T-helper 2 cell treated with Interferon-gamma antibody and Interleukin-4, amounts not matched to agents 100 ng/mL and 5 ng/mL, for 36 hours (primary cell): Measurements from ENCODE around the gene IVD. TPM values are rescaled to one million over a fixed set of nuclear protein-coding genes. Genes with fewer than 3 reads are reported as not detected.

ENCODE experiments used
- intact Hi-C: fragments of 100-400 bp; cut with micrococcal nuclease; formaldehyde crosslinking; loops from one replicate; pipeline ENCODE4 v1.15.1; 2023
- total RNA-seq: library from RNA; stranded (reverse); gene quantifications from 2 replicates; pipeline ENCODE4 v1.2.3, GENCODE V29; 2022

Gene IVD
- total RNA-seq, 1 donor from 2014 or later, result 63.1 TPM

DNA sequence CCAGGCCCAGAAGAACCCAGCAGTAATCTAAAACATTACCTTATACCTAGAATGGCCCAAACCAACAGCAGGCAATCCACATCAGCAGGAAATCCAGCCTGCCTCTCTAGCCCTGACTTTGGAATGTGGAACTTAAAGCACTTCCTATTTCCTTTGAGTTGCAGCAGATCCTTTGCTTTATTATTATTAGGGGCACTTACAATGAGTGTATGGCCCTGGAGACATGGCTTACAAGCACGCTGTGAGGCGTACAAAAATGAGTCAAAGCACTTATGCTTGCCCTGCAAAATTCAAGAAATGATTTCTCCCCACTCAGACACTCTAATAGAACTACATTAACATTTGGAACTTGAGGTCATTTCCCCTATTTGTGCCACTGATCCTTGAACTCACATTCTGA, 32.6 kb upstream of the IVD start:
- intact Hi-C loops, result no loop called here

- intact Hi-C loops, result no loop called here
Measured at GRCh38 chr15:40377606-40378005, 28.0 kb upstream of the IVD start.

DNA sequence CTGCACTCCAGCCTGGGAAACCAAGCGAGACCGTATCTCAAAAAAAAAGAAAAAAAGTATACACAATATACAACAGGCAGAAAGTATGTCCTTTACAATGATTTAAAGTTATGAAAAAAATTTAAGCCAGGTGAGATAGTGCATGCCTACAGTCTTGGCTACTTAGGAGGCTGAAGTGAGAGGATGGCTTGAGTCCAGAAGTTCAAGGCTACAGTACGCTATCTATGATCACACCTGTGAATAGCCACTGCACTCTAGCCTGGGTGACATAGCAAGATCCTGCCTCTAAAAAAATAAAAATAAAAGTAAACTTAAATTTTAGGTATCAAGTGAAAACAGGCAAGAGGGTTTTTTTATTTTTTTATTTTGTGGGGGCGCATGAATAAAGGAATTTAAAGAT, 26.2 kb upstream of the IVD start:
- intact Hi-C loops, result no loop called here

GRCh38 chr15:40379853-40380252, 25.7 kb upstream of the IVD start:
- intact Hi-C loops, result no loop called here

GRCh38 chr15:40380636-40381035, 25.0 kb upstream of the IVD start:
- intact Hi-C loops, result no loop called here

- intact Hi-C loops, result loop anchor here (1.0 kb wide), 3 partner anchors 14 to 222 kb away; partner anchors contain the start of gene IVD
Measured at GRCh38 chr15:40381818-40382529, 23.6 kb upstream of the IVD start.

DNA sequence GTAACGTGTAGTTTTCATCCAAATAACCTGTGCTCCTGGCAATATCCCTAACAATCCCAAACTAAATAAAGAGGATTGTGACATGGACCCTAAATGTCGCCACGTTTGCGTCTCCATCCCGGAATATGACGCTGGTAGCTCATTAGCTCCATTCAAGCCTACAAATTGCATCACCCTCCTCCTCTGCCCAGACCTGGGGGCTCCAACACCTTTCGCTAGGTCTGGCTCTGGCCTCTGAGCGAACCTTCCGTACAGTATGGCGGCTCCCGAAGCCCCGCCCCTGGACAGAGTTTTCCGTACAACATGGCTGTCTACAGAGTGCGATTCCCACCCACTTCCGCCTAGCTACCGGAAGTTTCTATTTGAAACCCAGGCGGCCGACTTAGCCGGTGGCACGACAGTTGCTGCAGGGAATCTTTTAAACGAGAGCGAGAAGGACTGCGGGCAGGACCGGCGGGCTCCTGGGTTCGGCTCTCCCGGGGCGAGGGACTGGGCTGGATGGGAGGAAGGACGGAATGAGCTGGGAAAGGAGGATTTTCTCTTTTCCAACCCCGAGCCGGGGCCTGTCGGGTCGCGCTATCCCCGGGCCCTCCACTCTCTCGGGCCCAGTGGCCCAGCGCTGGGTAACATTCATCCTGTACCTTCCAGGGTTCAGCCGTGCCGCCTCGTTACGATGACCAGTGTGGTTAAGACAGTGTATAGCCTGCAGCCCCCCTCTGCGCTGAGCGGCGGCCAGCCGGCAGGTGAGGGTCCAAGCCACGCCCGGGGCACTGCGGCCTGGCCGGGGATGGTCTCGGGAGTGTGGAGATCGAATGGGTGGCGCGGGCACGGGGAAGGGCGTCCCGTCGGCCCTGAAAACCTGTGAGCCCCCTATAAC, 22.8 kb upstream of the IVD start, which contains the start of gene KNSTRN:
TSS of gene KNSTRN (plus strand) at position 142 of the 877 bp plus-strand sequence. CDS start at position 257, 115 bp downstream.
- intact Hi-C loops, result loop anchor here (1.0 kb wide), 3 partner anchors 15 to 223 kb away; partner anchors contain the start of gene IVD

DNA sequence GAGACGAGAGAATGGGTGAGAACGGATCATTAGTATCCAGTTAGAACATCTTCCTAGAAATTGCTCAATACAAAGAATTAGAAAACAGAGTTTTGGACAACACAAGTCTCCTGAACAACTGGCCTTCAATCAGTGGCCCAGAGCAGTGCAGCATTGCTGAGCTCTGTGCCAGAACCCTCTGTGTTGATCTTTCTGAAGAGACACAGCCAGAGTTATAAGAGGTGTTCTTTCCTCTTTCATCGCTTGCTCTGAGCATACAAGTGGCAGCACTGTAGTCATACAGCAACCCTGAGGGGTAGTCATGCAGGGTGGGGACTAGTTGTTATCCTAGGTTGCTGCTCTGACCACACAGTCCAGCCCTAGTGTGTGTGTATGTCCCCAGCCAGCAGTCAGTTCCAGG, 19.1 kb upstream of the IVD start:
- intact Hi-C loops, result no loop called here

GRCh38 chr15:40388941-40389823, 16.4 kb upstream of the IVD start:
- intact Hi-C loops, result no loop called here

- intact Hi-C loops, result no loop called here
Measured at GRCh38 chr15:40389824-40390595, 15.6 kb upstream of the IVD start.

GRCh38 chr15:40392986-40393948, 12.3 kb upstream of the IVD start:
- intact Hi-C loops, result no loop called here

DNA sequence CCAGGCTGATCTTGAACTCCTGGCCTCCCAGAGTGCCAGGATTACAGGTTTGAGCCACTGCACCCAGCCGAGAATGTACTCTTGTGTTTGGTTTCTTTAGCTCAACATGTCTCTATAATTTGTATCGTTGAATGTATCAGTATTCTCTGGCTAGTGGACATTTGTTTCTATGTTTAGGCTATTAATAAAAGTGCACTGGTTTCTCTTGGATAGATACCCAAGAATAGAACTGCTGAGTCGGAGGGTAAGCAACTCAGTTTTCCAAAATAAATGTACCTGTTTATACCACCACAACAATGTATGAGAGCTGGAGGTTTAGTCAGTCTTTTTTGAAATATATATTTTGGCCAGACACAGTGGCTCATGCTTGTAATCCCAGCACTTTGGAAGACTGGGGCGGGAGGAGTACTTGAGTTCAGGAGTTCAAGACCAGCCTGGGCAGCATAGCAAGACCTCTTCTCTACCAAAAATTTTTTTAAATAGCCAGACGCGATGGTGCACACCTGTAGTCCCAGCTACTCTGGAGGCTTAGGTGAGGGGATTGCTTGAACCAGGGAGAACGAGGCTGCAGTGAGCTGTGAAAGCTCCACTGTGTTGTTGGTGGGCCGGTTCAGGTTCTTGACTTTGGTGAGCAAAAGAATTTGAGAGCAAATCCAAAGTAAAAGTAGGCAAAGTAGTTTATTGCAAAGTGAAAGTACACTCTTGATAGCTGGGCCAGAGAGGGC, 7.7 kb upstream of the IVD start:
- intact Hi-C loops, result no loop called here

DNA sequence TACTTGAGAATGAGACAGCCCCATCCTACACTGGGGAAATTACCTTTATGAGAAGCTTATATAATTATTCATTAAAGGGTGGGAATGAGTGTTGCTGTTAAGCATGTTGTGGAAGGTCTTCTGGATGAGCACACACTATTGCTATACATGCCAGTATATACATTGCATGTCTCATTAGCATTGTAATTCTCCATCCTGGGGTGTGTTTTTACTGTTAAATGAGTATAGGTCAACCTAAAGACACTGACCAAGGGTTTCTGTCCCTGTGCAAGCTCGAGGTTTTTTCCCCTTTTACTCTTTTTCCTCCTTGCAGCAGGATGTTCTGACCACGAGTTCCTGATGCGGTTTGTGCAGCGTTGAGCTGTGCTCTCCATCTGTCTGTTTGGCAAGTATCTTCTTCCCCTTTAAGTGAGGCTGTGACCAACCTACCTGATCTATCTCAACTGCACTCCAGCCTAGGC, 7.2 kb upstream of the IVD start:
- intact Hi-C loops, result no loop called here

DNA sequence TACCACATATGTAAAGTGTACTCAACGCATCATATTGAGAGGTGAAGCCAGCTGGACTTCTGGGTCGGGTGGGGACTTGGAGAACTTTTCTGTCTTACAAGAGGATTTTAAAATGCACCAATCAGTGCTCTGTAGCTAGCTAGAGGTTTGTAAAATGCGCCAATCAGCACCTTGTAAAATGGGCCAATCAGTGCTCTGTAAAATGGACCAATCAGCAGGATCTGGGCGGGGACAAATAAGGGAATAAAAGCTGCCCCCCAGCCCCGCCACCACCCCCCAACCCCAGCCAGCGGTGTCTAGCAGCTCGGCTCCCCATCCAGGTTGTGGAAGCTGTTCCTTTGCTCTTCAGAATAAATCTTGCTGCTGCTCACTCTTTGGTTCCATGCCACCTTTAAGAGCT, 6.2 kb upstream of the IVD start:
- intact Hi-C loops, result no loop called here

GRCh38 chr15:40407330-40407990, 1.9 kb downstream of the IVD start:
- intact Hi-C loops, result loop anchor here (5.0 kb wide), 1 partner anchor 65 kb away; the partner anchor contains the start of gene CCDC9B

DNA sequence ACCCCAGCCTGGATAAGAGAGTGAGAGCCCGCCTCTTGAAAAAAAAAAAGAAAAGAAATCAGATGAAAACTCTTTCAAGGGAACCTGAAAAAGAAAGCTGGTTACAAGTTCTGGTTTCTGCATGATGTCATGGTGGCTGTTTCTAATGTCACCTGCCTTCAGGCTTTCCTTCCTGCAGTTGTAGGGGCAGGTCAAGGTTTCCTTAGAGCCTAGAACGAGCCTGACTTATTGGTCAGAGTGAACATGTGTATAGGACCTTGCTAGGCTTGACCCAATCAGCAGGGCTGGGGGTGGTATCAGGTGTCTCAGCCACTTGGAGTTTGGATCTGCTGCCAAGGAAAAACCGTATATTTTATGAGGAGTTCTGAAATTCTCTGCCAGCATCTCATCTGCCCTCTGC, 3.8 kb downstream of the IVD start:
- intact Hi-C loops, result loop anchor here (5.0 kb wide), 1 partner anchor 67 kb away; the partner anchor contains the start of gene CCDC9B

DNA sequence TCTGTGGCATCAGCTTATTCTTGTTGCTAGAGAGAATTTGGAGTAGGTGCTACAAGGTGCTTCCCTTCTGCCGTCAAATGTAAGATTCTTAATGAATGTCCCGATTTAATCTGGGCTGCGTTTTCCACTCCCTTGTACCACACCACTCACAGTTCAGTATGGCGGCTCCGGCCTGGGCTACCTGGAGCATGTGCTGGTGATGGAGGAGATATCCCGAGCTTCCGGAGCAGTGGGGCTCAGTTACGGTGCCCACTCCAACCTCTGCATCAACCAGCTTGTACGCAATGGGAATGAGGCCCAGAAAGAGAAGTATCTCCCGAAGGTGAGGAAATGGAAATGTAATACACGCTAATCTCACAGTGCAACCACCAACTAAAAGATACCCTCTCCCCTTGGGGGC, 4.9 kb downstream of the IVD start:
- intact Hi-C loops, result no loop called here
